H1 (cell line): ENCODE results near the gene MAGI3. TPM values are rescaled to one million over a fixed set of nuclear protein-coding genes. Genes with fewer than 3 reads are reported as not detected.

Experiments used
- GABPA ChIP-seq: IDR thresholded peaks from 2 replicates; pipeline ENCODE4 v1.6.1; 2011; ENCODE audit warnings: mild to moderate bottlenecking, low read length, moderate library complexity, borderline replicate concordance; ENCODE audit not compliant: insufficient read depth
- GTF2F1 ChIP-seq: IDR thresholded peaks from 2 replicates; pipeline ENCODE4 v1.6.1; 2012; ENCODE audit warnings: low read depth, low read length, improper control_type of control experiment, borderline replicate concordance
- HDAC2 ChIP-seq, 2 experiments: fragments of 300-600 bp in 1 of 2; sonication (generic) in 1 of 2; IDR thresholded peaks; 2 replicates each; pipeline ENCODE4 v1.6.1; 2011 to 2012; ENCODE audit warnings: low read depth in 2 of 2, low read length in 2 of 2, mild to moderate bottlenecking in 2 of 2, moderate library complexity in 2 of 2, borderline replicate concordance in 1 of 2, inconsistent platforms in 1 of 2
- HDAC6 ChIP-seq: IDR thresholded peaks from one replicate; pipeline ENCODE4 v1.7.1; 2012; ENCODE audit warnings: low read depth, mild to moderate bottlenecking, inconsistent platforms, low read length, moderate library complexity
- NRF1 ChIP-seq: IDR thresholded peaks from 2 replicates; pipeline ENCODE4 v1.6.1; 2011; ENCODE audit warnings: mild to moderate bottlenecking, low read depth, low read length, improper control_type of control experiment
- POLR2A ChIP-seq, 2 experiments: IDR thresholded peaks; 1 replicate in 1 of 2; 2 replicates in 1 of 2; pipeline ENCODE4 v1.6.1; 2011; ENCODE audit warnings: low read depth in 2 of 2, low read length in 2 of 2, mild to moderate bottlenecking in 2 of 2; ENCODE audit errors: control extremely low read depth in 1 of 2
- RXRA ChIP-seq: IDR thresholded peaks from 2 replicates; pipeline ENCODE4 v1.6.1; 2011; ENCODE audit warnings: low read depth, mild to moderate bottlenecking, low read length, moderate library complexity; ENCODE audit not compliant: insufficient read depth
- YY1 ChIP-seq: IDR thresholded peaks from 2 replicates; pipeline ENCODE4 v1.6.1; 2011; ENCODE audit warnings: low read depth, mild to moderate bottlenecking, low read length
- polyA plus RNA-seq, 7 experiments: library from polyadenylated mRNA; depleted of rRNA in 3 of 7; stranded (reverse) in 5 of 7; unstranded in 2 of 7; fragments of >200 nt in 5 of 7; fragments of 200-250 nt in 2 of 7; gene quantifications; 1 replicate in 5 of 7; 2 replicates in 1 of 7; 4 replicates in 1 of 7; pipeline versions ENCODE4 v1.2.1 to v1.2.3, GENCODE V29; 2011 to 2013; ENCODE audit warnings: missing spikeins in 2 of 7, mixed read lengths in 2 of 7
- total RNA-seq: library from RNA; stranded (reverse); fragmentation: NEBNext Ultra II Directional; extraction: Animal tissue kit (Norgen Biotek cat#: 25700); gene quantifications from 2 replicates; pipeline ENCODE4 v1.2.1, GENCODE V29; 2021
- TF ChIP-seq, protein P1 (sequence below): fragments of 300-600 bp; sonication (generic); IDR thresholded peaks from 2 replicates; pipeline ENCODE4 v1.7.1; 2012; ENCODE audit warnings: low read length, moderate library complexity, mild to moderate bottlenecking, inconsistent platforms; ENCODE audit not compliant: insufficient replicate concordance
- TF ChIP-seq, protein P2 (sequence below): IDR thresholded peaks from 2 replicates; pipeline ENCODE4 v1.6.1; 2012; ENCODE audit warnings: inconsistent platforms
- TF ChIP-seq, protein P3 (sequence below): IDR thresholded peaks from 2 replicates; pipeline ENCODE4 v1.6.1; 2012; ENCODE audit warnings: inconsistent platforms

Gene MAGI3
- total and polyA plus RNA-seq, 2 of the 8 experiments (the other 6 are each of a cell fraction or from before 2014, with no cell fraction given) = 2.3 to 7.8 TPM

DNA sequence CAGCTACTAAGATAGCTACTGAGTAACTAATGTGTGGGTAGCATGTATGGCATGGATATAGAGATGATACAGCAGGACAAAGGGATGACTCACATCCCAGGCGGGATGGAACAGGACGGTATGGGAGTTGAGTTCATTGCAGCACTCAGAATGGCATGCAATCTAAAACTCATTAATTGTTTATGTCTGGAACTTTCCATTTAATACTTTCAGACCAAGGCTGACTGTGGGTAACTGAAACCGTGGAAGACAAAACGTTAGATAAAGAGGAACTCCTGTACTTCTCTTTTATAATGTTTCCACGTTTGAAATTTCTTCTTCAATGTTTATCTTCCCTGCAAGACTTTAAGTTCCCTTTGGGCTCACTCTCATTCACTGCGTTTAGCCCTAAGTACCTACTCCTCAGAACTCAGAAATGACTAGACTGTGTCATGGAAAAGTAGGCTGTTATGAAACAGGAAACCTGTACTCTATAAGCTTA is 151.9 kb downstream of the MAGI3 start (continued):
- TF ChIP-seq, protein P1, sequence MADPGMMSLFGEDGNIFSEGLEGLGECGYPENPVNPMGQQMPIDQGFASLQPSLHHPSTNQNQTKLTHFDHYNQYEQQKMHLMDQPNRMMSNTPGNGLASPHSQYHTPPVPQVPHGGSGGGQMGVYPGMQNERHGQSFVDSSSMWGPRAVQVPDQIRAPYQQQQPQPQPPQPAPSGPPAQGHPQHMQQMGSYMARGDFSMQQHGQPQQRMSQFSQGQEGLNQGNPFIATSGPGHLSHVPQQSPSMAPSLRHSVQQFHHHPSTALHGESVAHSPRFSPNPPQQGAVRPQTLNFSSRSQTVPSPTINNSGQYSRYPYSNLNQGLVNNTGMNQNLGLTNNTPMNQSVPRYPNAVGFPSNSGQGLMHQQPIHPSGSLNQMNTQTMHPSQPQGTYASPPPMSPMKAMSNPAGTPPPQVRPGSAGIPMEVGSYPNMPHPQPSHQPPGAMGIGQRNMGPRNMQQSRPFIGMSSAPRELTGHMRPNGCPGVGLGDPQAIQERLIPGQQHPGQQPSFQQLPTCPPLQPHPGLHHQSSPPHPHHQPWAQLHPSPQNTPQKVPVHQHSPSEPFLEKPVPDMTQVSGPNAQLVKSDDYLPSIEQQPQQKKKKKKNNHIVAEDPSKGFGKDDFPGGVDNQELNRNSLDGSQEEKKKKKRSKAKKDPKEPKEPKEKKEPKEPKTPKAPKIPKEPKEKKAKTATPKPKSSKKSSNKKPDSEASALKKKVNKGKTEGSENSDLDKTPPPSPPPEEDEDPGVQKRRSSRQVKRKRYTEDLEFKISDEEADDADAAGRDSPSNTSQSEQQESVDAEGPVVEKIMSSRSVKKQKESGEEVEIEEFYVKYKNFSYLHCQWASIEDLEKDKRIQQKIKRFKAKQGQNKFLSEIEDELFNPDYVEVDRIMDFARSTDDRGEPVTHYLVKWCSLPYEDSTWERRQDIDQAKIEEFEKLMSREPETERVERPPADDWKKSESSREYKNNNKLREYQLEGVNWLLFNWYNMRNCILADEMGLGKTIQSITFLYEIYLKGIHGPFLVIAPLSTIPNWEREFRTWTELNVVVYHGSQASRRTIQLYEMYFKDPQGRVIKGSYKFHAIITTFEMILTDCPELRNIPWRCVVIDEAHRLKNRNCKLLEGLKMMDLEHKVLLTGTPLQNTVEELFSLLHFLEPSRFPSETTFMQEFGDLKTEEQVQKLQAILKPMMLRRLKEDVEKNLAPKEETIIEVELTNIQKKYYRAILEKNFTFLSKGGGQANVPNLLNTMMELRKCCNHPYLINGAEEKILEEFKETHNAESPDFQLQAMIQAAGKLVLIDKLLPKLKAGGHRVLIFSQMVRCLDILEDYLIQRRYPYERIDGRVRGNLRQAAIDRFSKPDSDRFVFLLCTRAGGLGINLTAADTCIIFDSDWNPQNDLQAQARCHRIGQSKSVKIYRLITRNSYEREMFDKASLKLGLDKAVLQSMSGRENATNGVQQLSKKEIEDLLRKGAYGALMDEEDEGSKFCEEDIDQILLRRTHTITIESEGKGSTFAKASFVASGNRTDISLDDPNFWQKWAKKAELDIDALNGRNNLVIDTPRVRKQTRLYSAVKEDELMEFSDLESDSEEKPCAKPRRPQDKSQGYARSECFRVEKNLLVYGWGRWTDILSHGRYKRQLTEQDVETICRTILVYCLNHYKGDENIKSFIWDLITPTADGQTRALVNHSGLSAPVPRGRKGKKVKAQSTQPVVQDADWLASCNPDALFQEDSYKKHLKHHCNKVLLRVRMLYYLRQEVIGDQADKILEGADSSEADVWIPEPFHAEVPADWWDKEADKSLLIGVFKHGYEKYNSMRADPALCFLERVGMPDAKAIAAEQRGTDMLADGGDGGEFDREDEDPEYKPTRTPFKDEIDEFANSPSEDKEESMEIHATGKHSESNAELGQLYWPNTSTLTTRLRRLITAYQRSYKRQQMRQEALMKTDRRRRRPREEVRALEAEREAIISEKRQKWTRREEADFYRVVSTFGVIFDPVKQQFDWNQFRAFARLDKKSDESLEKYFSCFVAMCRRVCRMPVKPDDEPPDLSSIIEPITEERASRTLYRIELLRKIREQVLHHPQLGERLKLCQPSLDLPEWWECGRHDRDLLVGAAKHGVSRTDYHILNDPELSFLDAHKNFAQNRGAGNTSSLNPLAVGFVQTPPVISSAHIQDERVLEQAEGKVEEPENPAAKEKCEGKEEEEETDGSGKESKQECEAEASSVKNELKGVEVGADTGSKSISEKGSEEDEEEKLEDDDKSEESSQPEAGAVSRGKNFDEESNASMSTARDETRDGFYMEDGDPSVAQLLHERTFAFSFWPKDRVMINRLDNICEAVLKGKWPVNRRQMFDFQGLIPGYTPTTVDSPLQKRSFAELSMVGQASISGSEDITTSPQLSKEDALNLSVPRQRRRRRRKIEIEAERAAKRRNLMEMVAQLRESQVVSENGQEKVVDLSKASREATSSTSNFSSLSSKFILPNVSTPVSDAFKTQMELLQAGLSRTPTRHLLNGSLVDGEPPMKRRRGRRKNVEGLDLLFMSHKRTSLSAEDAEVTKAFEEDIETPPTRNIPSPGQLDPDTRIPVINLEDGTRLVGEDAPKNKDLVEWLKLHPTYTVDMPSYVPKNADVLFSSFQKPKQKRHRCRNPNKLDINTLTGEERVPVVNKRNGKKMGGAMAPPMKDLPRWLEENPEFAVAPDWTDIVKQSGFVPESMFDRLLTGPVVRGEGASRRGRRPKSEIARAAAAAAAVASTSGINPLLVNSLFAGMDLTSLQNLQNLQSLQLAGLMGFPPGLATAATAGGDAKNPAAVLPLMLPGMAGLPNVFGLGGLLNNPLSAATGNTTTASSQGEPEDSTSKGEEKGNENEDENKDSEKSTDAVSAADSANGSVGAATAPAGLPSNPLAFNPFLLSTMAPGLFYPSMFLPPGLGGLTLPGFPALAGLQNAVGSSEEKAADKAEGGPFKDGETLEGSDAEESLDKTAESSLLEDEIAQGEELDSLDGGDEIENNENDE = no peak
- TF ChIP-seq YY1 = no peak
- no peak for TF ChIP-seq GABPA
- no peak for TF ChIP-seq RXRA
- no peak for TF ChIP-seq HDAC2 (IDR thresholded peaks at IDR 0.05; ENCODE audit: borderline replicate concordance in 1 of 2, low read depth in 2 of 2, low read length in 2 of 2)
- TF ChIP-seq, protein P2, sequence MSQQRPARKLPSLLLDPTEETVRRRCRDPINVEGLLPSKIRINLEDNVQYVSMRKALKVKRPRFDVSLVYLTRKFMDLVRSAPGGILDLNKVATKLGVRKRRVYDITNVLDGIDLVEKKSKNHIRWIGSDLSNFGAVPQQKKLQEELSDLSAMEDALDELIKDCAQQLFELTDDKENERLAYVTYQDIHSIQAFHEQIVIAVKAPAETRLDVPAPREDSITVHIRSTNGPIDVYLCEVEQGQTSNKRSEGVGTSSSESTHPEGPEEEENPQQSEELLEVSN = no peak
- TF ChIP-seq GTF2F1 = no peak
- no peak for TF ChIP-seq POLR2A (IDR thresholded peaks at IDR 0.05; ENCODE audit: control extremely low read depth in 1 of 2, low read depth in 2 of 2, low read length in 2 of 2)
- TF ChIP-seq, protein P3, sequence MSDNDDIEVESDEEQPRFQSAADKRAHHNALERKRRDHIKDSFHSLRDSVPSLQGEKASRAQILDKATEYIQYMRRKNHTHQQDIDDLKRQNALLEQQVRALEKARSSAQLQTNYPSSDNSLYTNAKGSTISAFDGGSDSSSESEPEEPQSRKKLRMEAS = no peak
- no peak for TF ChIP-seq HDAC6
- TF ChIP-seq NRF1 = no peak
